ENCODE results near the gene COL27A1.
"Not testable (repeated sequence)": the region's sequence is repeated elsewhere in the genome, so short reads cannot be mapped to it uniquely, and the experiment has no call there.

COL27A1 gene

DNA sequence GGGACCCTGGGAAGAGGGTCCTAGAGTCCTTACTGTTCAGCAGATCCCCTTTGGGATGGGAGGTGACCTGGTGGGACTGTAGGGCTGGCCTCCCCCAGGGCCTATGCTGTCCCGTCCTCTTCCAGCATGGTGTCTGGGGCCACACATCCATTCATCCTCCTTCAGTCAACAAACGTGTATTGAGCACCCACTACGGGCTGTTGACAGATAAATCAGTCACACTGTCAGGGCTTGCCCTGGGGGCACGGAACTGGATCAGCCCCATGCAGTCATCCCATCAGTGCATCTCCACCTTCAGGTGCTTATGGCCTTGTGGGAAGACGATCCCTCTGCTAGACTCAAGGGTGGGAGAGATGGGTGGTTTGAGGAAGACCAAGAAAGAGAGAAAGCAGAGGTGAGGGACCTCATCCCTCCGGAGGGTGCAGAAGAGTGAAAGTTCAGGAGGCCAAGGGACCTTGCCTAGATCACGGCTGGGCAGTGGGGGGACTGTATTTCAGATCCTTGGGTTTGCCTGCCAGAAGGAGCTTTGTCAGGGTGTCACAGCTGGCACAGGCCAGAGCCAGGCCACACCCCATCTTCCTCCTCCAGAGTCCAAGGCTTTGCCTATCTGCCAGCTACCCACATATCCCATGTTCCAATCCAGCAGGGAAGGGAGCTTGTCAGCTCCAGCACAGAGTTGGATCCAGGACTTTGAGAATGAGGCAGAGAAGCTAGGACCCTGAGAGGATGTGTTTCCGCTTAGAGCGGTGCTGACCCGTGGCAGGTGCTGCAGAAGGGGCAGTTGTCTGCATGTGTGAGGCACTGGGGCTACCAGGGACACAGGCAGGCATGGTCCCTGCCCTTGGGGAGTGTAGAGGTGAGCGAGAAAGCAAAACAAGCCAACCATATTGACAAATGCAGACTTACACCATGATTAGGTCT is 30.5 kb downstream of the COL27A1 start:
- no peak for DNase-seq

DNA sequence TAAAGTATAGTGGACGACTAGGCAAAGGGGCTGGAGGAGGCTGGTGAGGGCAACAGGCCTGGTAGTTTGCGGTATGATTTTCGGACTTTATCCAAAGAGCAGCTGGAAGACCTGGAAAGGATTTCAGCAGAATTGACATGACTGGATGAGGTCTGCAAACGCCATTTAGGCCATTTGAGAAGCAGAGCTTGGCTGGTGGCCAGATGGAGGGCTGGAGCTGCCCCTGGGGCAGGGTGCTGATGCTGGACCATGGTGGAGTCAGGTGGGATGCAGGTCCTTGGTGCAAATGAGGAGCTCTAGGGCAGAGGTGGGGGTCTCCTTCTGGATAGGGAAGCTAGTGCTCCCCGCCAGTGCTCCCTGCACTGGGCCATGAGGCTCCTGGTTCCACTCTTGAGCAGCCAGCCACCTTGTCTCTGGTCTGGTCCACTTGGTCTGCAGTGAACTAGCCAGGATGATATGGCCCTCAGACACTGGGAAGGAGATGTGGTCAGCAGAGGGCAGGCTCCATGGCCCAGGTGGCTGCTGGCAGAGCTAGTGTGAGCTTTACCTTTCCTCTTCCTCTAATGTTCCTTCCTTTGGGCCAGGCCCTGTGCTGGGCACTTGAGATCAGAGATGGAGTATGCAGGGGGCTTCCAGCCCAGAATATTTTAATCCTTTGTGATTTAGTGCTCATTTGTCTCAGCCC is 31.4 kb downstream of the COL27A1 start:
- no peak for DNase-seq

DNA sequence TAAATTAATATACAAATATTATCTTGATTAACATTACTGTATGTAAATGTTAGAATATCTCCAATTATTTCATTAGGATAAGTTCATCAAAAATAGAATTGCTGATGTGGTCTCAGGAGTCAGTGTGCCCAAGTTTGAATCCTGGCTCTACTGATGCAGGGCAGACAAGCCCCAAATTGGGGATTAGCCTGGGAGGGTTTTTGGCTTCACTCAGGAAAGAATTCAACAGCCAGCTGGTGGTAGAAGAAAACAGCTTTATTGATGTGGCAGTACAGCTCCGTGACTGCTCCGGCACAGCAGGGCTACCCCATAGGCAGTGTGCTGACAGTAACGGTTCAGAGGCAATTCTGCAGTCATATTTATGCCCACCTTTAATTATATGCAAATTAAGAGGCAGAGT is 32.5 kb downstream of the COL27A1 start:
- peak in 1 of 2 experiments; percentile 25 for DNase-seq

DNA sequence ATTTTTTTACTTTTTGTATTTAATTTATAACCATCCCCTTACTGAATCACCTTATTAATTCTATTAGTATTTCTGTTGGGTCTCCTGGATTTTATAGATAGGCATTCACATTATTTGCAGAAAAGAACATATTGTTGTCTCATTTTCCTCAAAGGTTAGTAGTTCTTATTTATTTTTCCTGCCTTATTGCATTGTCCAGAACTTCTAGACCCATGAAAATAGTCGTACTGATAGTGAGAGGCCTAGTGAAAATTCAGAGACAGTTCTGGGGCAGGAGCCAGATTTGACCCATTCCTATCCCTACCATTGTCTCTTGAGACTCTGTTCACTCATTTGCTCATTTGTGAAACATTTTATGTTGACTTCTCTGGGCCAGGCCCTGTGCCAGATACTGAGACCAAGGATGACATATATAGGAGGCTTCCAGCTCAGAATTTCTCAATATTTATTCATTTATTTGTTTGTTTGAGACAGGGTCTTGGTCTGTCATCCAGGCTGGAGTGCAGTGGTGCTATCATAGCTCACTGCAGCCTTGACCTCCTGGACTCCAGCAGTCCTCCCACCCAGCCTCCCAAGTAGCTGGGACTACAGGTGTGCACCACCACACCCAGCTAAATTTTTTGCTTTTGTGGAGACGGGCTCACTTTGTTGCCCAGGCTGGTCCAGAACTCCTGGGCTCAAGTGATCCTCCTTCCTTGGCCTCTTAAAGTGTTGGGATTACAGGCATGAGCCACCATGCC is 34.7 kb downstream of the COL27A1 start:
- DNase-seq = no peak

DNA sequence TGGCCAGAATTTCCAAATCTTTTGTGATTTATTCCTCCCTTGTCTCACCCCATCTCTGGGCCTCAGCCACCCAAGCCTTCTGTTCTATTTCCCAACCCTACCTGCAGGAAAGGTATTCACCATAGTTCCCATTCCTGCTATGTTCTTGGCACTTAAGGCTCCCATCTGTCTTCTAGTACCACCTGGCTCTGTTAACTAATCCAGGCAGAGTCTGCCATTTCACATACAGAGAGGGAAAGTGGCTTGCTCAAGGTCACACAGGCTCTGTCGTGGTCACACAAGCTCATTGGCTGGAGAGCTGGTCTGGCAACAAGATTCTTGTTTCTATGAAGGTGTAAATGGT is 35.2 kb downstream of the COL27A1 start:
- no peak for DNase-seq

DNA sequence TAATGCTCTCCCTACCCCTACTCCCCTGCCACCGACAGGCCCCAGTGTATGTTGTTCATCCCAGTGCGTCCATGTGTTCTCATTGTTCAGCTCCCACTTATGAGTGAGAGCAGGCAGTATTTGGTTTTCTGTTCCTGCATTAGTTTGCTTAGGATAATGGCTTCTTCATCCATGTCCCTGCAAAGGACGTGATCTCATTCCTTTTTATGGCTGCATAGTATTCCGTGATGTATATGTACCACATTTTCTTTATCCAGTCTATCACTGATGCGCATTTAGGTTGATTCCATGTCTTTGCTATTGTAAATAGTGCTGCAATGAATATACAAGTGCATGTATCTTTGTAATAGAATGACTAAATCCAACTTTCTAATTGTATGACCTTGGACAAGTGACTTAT is 36.1 kb downstream of the COL27A1 start:
- not testable (repeated sequence) for DNase-seq

DNA sequence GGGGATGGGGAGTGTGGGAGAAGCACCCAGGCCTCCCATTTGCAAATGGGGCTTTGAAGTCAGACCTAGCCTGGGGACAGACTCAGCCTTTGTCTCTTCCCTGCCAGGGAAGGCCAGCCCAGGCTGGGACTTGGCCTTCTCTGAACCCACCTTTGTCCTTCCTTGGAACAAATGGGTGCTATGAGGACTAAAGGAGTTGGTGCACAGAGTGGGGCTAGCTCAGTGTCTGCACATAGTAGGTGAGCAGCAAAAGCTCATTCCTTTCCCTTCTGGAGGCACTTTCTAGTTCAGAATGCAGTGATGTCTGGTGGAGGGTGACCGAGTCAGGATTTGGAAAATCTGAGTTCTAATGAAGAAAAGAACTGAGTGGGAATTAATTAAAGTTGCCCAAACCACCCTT is 37.2 kb downstream of the COL27A1 start:
- DNase-seq = no peak

DNA sequence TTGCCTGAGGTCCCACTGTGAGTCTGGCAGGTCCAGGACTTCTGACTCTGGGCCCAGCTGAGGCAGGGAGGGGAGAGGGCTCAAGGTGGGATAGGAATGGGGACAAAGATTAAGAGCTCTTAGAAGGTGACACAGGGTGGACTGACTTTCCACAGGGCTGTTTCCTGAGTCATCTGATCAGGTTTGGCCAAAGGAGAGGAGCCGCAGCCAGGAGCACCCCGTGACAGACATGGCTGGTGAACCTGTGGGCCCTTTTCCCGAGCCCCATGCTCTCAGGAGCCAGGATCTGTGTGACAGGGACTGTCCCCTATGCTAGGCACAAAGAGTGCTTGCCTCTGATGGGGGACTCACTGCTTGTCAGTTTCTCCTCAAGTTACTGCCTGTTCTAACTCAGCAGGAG is 37.8 kb downstream of the COL27A1 start:
- DNase-seq = no peak

DNA sequence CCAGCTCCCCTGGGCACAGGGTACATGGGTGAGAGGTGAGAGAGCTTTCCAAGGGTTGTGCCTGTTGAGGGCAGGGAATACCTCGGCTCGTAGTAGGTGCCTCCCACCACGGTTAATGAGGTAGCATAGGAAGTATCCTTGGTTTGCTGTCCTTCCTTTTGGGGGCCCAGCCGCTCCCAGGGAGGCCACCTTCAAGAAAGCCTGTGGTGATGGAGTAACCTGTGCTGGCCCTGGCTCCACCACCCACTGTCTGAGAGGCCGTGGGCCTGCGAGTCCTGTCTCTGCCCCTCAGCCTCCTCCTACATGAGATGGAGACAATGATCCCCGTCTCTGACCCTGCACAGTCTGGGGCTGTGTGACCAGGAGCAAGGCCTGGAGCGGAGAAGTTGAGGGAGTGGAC is 40.8 kb downstream of the COL27A1 start:
- no peak for DNase-seq

DNA sequence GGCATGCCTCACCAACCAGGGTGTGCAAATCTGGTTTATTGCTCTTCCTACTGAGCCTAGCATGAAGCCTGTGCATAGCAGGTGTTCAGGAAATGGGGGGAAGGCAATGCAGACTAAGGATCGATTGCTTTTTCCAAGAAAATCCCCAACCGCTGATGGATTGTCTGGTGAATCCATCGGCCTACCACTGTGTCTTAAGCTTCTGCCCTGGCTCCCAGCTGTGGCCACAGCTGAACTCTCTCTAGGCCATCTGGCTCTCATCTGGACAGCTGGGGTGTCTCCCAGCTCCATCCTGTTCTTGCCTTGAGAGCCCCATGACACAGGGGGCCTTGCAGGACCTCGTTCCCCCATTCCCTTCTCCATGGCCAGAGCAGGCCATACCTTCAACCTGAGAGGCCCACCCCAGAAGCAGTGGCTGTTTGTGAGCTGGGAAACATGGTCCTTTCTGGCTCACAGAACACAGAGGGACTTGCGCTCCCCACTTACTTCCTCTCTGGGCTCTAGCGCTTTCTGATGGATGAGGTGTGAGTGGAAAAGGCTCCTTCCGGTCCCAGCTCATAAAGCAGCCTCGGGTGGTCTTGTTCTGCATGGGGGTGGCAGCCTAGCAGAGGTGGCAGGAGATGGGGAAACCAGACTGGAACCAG is 41.8 kb downstream of the COL27A1 start:
- peak; percentile 52 to 86 for DNase-seq

DNA sequence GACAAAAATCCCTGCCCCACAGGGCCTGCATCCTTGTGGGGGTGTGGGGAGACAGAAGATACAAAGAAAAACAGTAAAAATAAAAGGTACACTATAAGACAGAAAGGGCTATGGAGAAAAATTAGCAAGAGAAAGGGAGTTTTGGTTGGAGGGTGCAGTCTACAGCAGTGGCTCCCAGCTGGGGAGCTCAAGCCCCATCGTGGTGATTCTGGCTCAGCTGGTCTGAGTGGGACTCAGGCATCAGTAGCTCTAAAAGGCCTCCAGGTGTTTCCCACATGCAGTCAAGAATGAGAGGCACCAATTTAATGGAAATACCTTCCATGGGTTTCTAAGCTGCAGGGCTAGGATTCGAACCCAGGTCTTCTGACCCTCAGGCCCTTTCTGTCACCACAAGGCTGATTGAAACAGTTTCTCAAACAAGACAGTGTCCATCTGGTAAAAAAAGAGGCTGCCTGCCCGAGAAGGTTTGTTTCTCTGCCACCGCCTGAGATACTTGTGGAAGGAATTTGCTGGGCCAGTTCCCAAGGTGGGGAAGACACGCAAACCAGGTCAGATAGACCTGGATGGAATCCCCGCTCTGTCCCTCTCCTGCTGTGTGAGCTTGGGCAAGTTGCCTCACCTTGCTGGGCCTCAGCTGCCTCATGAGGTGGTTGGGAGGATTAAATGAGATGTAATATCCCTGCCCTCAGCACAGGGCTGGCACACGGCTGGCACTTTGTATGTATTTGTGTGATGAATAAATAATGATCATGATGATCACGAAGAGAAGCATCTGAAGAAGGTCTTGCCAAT is 43.1 kb downstream of the COL27A1 start:
- no peak for DNase-seq

DNA sequence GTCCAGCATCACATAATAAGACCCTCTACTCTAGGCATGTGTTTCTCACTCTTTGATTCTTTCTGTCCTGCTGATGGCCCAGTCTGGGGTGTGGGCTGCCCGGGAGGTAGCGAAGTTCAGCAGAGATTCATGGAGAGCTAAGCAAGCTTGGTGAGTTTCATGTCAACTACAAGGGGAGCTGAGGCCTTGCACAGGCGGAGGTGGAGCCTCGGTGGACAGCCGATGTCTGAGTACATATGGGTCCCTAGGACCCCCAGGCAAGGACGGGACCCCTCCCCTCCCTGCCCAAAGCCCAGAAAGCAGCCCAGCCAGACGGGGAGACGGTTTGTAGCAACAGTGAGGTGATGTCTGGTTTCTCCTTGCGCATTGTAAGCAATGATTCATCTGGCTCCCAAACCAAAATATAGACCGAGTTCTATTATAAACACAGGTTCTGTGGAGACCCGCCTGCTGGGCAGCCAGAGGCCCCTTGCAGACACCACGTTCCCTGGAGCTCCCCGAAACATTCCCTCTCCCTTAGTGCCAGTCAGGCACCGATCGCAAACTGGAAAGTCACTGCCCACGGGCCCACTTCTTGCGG is 45.5 kb downstream of the COL27A1 start:
- no peak for DNase-seq

DNA sequence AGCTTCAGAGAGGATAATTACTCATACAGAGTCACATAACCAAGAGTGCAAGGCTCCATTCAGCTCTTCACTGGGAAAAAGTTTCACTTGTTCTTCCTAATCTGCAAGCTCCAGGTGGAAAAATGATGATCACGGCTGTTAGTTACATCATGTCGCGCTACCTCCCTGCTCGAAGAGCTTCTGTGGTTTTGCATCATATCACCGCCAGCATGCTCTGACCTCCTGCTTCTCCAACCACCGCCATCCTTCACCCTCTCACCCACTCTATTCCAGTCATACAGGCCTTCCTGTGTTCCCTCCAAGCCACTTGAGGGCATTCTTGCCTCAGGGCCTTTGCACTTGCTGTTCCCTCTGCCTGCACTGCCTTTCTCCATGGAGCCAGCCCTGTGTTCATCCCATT is 47.1 kb downstream of the COL27A1 start:
- DNase-seq = no peak

DNA sequence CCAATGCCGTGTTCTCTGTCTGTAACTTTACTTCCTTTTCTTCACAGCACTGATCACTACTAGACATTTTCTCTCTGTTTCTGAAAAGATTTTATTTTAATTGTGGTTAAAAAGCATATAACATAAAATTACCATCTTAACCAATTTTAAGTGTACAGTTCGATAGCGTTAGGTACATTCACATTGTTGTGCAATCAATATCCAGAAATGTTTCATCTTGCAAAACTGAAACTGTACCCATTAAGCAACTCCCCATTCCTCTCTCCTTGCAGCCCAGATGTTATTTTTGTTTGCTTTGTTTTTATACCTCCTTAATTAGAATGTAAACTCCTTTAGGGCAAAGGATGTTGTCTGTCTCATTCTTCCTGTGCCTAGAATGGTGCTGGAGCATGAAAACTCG is 47.5 kb downstream of the COL27A1 start:
- DNase-seq = no peak

DNA sequence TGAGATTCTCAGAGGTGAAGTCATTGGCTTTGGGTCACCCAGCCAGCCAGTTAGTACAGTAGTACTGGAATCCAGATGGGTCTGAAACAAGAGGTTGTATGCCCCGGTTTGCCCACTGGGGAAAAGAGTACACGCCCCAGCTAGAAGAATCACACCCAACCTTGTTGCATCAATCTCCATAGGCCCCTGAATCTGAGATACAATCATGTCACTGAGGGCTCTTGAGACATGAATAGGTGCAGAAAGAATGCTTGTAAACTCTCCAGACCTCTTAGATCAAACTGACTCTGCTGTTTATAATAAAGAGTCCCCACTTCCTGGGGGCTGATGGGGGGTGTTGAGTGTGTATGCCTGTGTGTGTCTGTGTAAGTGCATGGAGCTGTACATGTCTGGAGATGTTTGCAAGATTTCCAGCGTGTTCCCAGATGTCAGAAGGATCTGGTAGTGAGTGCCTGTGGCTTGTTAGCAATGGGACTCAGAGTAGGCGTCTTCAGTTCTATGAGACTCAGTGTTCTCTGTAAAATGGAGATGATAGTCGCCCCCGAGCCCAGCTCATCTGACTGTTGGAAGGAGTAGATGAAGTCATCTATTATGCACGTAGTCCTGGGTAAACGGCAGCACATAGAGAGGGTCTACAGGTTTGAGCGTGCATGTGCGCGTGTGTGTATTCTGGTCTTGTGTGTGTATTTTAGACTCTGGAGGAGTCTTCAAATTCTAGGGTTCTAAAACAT is 48.2 kb downstream of the COL27A1 start:
- no peak for DNase-seq

DNA sequence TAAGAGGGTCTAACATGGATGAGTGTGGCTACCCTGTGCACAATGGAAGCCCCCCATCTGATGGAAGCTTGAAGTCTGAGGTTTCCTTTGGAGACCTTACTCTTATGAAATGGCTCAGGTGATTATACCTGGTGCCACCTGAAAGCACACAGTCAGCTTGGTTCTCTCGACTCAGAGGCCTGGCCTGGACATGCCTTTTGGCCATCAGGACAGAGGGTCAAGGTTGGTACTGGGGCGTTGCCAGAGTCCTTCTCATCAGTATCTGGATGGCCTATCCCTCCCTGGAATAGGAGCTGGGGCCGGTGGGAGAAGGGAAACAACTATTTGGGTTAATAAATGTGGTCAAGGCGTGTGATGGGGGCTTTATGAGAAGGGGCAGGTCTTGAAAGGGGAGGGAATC is 48.9 kb downstream of the COL27A1 start:
- DNase-seq = no peak

DNA sequence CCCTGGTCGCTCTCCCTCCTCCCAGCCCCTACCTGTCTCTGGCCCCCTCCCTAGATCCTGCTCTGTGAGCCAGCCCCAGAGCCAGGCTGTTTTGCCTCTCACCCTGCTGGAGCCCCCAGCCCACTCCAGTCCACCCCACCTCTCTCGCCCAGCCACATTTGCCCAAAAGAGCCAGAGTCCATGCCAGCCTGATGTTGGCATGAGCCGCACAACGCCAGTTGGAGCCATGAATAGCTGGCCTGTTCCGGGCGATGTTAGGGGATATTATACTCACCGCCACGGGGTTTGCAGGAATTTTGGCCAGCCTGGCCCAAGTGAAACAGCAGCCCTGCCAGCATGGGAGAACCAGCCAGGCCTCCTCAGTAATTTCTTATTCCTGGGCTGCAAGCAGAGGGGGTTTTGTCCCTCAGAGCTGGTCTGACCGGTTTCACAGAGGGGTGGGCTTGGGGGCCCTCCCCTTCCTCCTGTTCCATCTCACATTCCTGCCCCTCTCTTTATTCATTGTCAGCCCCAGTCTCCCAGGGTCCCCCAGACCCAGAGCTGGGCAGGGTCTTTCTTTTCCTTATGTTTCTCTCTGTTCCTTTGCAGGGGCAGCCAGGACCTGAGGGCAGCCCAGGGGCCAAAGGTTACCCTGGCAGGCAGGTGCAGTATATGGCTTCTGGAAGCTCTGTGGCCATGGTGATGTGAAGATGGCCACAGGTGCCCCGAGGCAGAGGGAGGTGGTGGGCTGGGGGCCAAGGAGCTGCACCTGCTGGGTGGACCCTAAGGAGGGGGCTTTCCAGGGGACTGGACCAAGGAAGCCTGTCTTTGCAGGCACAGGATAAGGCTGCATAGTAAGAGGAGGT is 50.1 kb downstream of the COL27A1 start:
- DNase-seq = no peak

DNA sequence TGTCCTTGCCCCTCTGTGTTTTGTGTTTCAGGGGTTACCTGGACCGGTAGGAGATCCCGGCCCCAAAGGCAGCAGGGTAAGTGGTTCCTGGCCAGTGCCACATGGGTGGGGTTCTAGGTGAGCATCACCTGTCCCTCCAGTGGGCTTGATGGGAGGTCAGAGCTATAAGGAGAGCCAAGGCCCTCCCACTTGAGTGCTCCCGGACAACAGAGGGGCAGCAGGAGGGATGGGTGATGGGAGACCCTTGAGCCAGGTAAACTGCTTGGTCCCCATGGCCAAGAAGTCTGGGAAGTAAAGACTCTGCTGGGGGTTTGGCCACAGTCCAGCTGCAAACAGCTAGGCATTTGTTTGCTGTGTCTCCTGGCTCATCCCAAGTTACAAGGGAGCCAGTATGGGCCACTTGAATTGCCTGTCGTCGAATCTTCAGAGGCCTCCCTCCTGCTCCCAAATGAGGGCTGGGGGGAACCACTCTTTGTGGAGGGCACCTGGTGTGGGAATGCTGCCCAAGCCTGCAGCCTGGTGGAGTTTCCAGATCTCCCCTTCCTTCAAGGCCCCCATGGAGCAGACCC is 51.0 kb downstream of the COL27A1 start:
- no peak for DNase-seq

DNA sequence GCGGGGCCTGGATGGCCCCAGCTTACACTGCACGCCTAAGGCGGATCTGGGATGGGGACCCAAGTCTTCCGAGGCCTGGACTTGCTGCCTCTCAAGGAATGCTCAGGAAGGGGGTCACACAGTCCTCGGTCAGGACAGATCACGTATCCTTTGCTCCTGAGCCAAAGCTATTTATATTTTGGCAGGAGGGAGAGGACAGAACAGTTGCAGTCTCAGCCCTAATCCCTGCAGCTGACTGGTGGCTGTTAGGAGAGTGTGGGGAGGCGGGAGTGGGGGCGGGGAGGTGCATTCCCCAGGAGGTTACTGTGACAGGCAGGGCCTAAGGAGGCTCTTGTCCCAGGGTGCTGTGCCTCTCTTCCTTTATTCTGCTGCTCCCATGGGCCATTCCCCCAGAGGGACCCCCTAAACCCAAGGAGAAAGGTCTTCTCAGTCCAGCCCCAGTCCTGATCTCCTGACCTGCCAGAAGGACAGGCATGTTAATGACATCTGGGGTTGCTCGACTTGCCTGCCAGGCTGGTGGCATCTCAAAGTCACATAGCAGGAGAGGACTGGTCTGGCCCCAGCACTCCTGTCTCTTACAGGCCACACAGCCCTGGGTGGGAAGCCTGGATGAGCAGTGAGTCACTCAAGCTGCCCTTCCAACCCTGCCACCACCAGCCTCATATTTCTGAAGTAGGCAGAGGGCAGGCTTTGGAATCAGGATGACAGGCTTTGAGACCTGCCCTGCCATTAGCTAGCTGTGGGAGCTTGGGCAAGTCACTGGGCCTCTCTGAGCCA is 51.9 kb downstream of the COL27A1 start:
- peak; percentile 47 to 76 for DNase-seq

All from NCI-H524 (cell line).